Neural crest cell (in vitro differentiated cells): ENCODE data around the gene SMIM20. TPM values are rescaled to one million over a fixed set of nuclear protein-coding genes. Genes with fewer than 3 reads are reported as not detected.

Source experiments
- DNase-seq: peaks from one replicate; pipeline ENCODE4 v3.0.0; 2021; ENCODE audit warnings: low read depth, mixed read lengths, low spot score
- H3K27ac Mint-ChIP-seq: one replicate; pipeline ENCODE4 v1.8.0; 2021; ENCODE audit warnings: mild to moderate bottlenecking, mixed read lengths; ENCODE audit not compliant: unreplicated experiment
- H3K27me3 Mint-ChIP-seq: 2 replicates; pipeline ENCODE4 v1.8.0; 2021; ENCODE audit warnings: low read depth, mild to moderate bottlenecking, mixed read lengths
- H3K36me3 Mint-ChIP-seq: 2 replicates; pipeline ENCODE4 v1.8.0; 2021; ENCODE audit warnings: low read depth, mild to moderate bottlenecking, mixed read lengths
- H3K4me1 Mint-ChIP-seq: 2 replicates; pipeline ENCODE4 v1.8.0; 2021; ENCODE audit warnings: mixed read lengths
- H3K4me3 Mint-ChIP-seq: one replicate; pipeline ENCODE4 v1.8.0; 2021; ENCODE audit warnings: mild to moderate bottlenecking, mixed read lengths
- H3K9me3 Mint-ChIP-seq: 2 replicates; pipeline ENCODE4 v1.8.0; 2021; ENCODE audit warnings: mixed read lengths
- CTCF ChIP-seq: fragments of 200-600 bp; sonication (generic); conservative IDR thresholded peaks from 2 replicates; pipeline ENCODE4 v1.5.0; 2021; ENCODE audit warnings: antibody characterized with exemption, mild to moderate bottlenecking
- total RNA-seq: library from RNA; stranded (reverse); gene quantifications from 2 replicates; pipeline ENCODE4 v1.2.1, GENCODE V29; 2021

The SMIM20 gene
- total RNA-seq, 1 donor from 2014 or later: 24.9 TPM

GRCh38 chr4:25872851-25873631 lies 41.0 kb upstream of the SMIM20 start:
- Mint-ChIP-seq H3K4me3 (no peak overlapping the region), H3K27ac (no peak overlapping the region), H3K4me1 (no peaks in the 10 kb centered on the region), H3K27me3 (peaks cover 2% of the 10 kb centered on the region), H3K36me3 (no peaks in the 10 kb centered on the region), H3K9me3 (no peaks in the 10 kb centered on the region)
- no peak for TF ChIP-seq CTCF
- DNase-seq: no peak

- DNase-seq: no peak
- Mint-ChIP-seq H3K36me3 (no peaks in the 10 kb centered on the region), H3K9me3 (no peaks in the 10 kb centered on the region), H3K27me3 (peaks cover 2% of the 10 kb centered on the region), H3K27ac (no peak overlapping the region), H3K4me3 (no peak overlapping the region), H3K4me1 (no peaks in the 10 kb centered on the region)
- TF ChIP-seq CTCF: no peak
Measured at GRCh38 chr4:25873632-25874129, 40.3 kb upstream of the SMIM20 start.

GRCh38 chr4:25874655-25875054 lies 39.4 kb upstream of the SMIM20 start:
- no peak for DNase-seq
- Mint-ChIP-seq H3K9me3 (peaks cover 2% of the 10 kb centered on the region), H3K4me1 (no peaks in the 10 kb centered on the region), H3K4me3 (no peak overlapping the region), H3K27me3 (peaks cover 4% of the 10 kb centered on the region), H3K36me3 (no peaks in the 10 kb centered on the region), H3K27ac (no peak overlapping the region)
- no peak for TF ChIP-seq CTCF

GRCh38 chr4:25875281-25875745 lies 38.7 kb upstream of the SMIM20 start:
- no peaks in the 10 kb centered on the region for H3K36me3 Mint-ChIP-seq
- H3K9me3 Mint-ChIP-seq: peaks cover 3% of the 10 kb centered on the region
- no peak for TF ChIP-seq CTCF
- H3K4me3 Mint-ChIP-seq: no peak overlapping the region
- H3K4me1 Mint-ChIP-seq: no peaks in the 10 kb centered on the region
- no peak for DNase-seq
- H3K27ac Mint-ChIP-seq: no peak overlapping the region
- peaks cover 5% of the 10 kb centered on the region for H3K27me3 Mint-ChIP-seq

- no peak overlapping the region for H3K4me3 Mint-ChIP-seq
Measured at GRCh38 chr4:25878676-25879075, 35.3 kb upstream of the SMIM20 start.

More at GRCh38 chr4:25878676-25879075, 35.3 kb upstream of the SMIM20 start:
- no peak for DNase-seq
- no peaks in the 10 kb centered on the region for H3K36me3 Mint-ChIP-seq
- no peak overlapping the region for H3K27ac Mint-ChIP-seq
- TF ChIP-seq CTCF: no peak
- H3K4me1 Mint-ChIP-seq: peaks cover under 1% of the 10 kb centered on the region
- peaks cover 3% of the 10 kb centered on the region for H3K9me3 Mint-ChIP-seq
- peaks cover 5% of the 10 kb centered on the region for H3K27me3 Mint-ChIP-seq
